Upper lobe of right lung (tissue), 1 donor: ENCODE results near the gene CCT3. TPM values are rescaled to one million over a fixed set of nuclear protein-coding genes. Genes with fewer than 3 reads are reported as not detected.
"Not testable (repeated sequence)": the region's sequence is repeated elsewhere in the genome, so short reads cannot be mapped to it uniquely, and the experiment has no call there.

Source experiments
- ATAC-seq: fragments of 200-7000 bp; cut with Tn5 transposase; one replicate; pipeline ENCODE4 v1.9.1; 2020; ENCODE audit warnings: mild to moderate bottlenecking, moderate library complexity
- DNase-seq: peaks from one replicate; pipeline ENCODE4 v3.0.0-alpha.2; 2020
- H3K27ac ChIP-seq: fragments of 200-600 bp; one replicate; pipeline ENCODE4 v1.8.0; 2022
- H3K27me3 ChIP-seq: fragments of 200-600 bp; one replicate; pipeline ENCODE4 v1.8.0; 2022; ENCODE audit warnings: mild to moderate bottlenecking
- H3K36me3 ChIP-seq: fragments of 200-600 bp; one replicate; pipeline ENCODE4 v1.8.0; 2022
- H3K4me1 ChIP-seq: fragments of 200-600 bp; one replicate; pipeline ENCODE4 v1.8.0; 2022
- H3K4me3 ChIP-seq: fragments of 200-600 bp; one replicate; pipeline ENCODE4 v1.8.0; 2022; ENCODE audit warnings: mild to moderate bottlenecking
- H3K9me3 ChIP-seq: fragments of 200-600 bp; one replicate; pipeline ENCODE4 v1.8.0; 2022
- CTCF ChIP-seq: fragments of 200-600 bp; IDR thresholded peaks from one replicate; pipeline ENCODE4 v1.8.0; 2022; ENCODE audit warnings: antibody characterized with exemption
- intact Hi-C: fragments of 100-400 bp; cut with DNase I; formaldehyde crosslinking; loops from one replicate; pipeline ENCODE4 v1.11.0; 2022
- total RNA-seq: library from RNA; stranded (reverse); fragmentation: NEBNext Ultra II Directional; extraction: Animal tissue kit (Norgen Biotek cat#: 25700); gene quantifications from one replicate; pipeline ENCODE4 v1.2.1, GENCODE V29; 2021
- donor health status: DM: no; HTN: yes; CAD: no; lungs with severe emphysema.

Gene CCT3
- total RNA-seq, 1 donor from 2014 or later, result 120 TPM

- no peak for TF ChIP-seq CTCF
- no peak for ATAC-seq
- peaks cover 12% of the 10 kb centered on the region for H3K4me1 ChIP-seq
- no peak for DNase-seq
- H3K27me3 ChIP-seq, result no peaks in the 10 kb centered on the region
- peak overlapping the region; percentile 70 for H3K27ac ChIP-seq
- H3K4me3 ChIP-seq, result peak overlapping the region; percentile 96
- peaks cover 35% of the 10 kb centered on the region for H3K36me3 ChIP-seq
- H3K9me3 ChIP-seq, result no peaks in the 10 kb centered on the region
- intact Hi-C loops, result no loop called here
These were observed 822 bp downstream of the CCT3 start for GRCh38 chr1:156337052-156337887.

- H3K27ac ChIP-seq, result no peak overlapping the region
- TF ChIP-seq CTCF, result peak; percentile 9
- no peaks in the 10 kb centered on the region for H3K9me3 ChIP-seq
- intact Hi-C loops, result no loop called here
- H3K4me1 ChIP-seq, result peaks cover 12% of the 10 kb centered on the region
- no peaks in the 10 kb centered on the region for H3K27me3 ChIP-seq
- no peak for ATAC-seq
- H3K36me3 ChIP-seq, result peaks cover 45% of the 10 kb centered on the region
- no peak overlapping the region for H3K4me3 ChIP-seq
- no peak for DNase-seq
These were observed 1.9 kb downstream of the CCT3 start for GRCh38 chr1:156336242-156336641.

- intact Hi-C loops, H3K4me1 ChIP-seq, H3K27ac ChIP-seq, ATAC-seq, H3K27me3 ChIP-seq, H3K9me3 ChIP-seq, H3K4me3 ChIP-seq, DNase-seq: not testable (repeated sequence)
- H3K36me3 ChIP-seq, result peaks cover 78% of the 10 kb centered on the region
These were observed 14.9 kb downstream of the CCT3 start for GRCh38 chr1:156323179-156323578.

- no peak for DNase-seq
- H3K9me3 ChIP-seq, result no peaks in the 10 kb centered on the region
- no peak overlapping the region for H3K4me3 ChIP-seq
- no peak overlapping the region for H3K27ac ChIP-seq
- no peaks in the 10 kb centered on the region for H3K27me3 ChIP-seq
- H3K36me3 ChIP-seq, result peaks cover 99% of the 10 kb centered on the region
- H3K4me1 ChIP-seq, result no peaks in the 10 kb centered on the region
- TF ChIP-seq CTCF, result no peak
- no peak for ATAC-seq
- intact Hi-C loops, result no loop called here
These were observed 17.5 kb downstream of the CCT3 start for GRCh38 chr1:156320560-156320959.

GRCh38 chr1:156319664-156320063 is 18.4 kb downstream of the CCT3 start:
- Histone ChIP-seq H3K27me3 (no peaks in the 10 kb centered on the region), H3K4me1 (no peaks in the 10 kb centered on the region), H3K27ac (no peak overlapping the region), H3K36me3 (peaks cover 100% of the 10 kb centered on the region), H3K4me3 (no peak overlapping the region), H3K9me3 (no peaks in the 10 kb centered on the region)
- intact Hi-C loops, result no loop called here
- no peak for ATAC-seq
- peak; percentile 54 for TF ChIP-seq CTCF
- DNase-seq, result no peak

- Histone ChIP-seq H3K9me3 (no peaks in the 10 kb centered on the region), H3K4me3 (no peak overlapping the region), H3K4me1 (no peaks in the 10 kb centered on the region), H3K27ac (no peak overlapping the region), H3K36me3 (peaks cover 100% of the 10 kb centered on the region), H3K27me3 (no peaks in the 10 kb centered on the region)
- no peak for DNase-seq
- intact Hi-C loops, result no loop called here
- TF ChIP-seq CTCF, result no peak
- no peak for ATAC-seq
These were observed 21.2 kb downstream of the CCT3 start for GRCh38 chr1:156316909-156317308.
